HepG2 (cell line): ENCODE results near the gene MCM3AP. TPM values are rescaled to one million over a fixed set of nuclear protein-coding genes. Genes with fewer than 3 reads are reported as not detected.

Source experiments
- ATAC-seq: fragments of 200-7000 bp; cut with Tn5 transposase; 3 replicates; pipeline ENCODE4 v1.9.1; 2020; ENCODE audit warnings: mild to moderate bottlenecking, moderate library complexity
- BruUV-seq: library from RNA; stranded (reverse); fragments of 400-500 nt; replicated peaks from 2 replicates; lab custom pipeline; 2021; lab: Mats Ljungman, UMichigan
- CTCF ChIA-PET: fragments of 300-600 bp; formaldehyde crosslinking; extraction: SDS; loops from one replicate; lab custom pipeline; 2021; ENCODE audit warnings: low total read pairs, inconsistent platforms, low intra/inter-chr PET ratio; lab: Yijun Ruan, JAX
- POLR2A ChIA-PET: fragments of 350-600 bp; sonication (Branson Sonifier 250); formaldehyde crosslinking; loops from one replicate; lab custom pipeline; 2020; ENCODE audit warnings: antibody characterized with exemption, inconsistent platforms; lab: Yijun Ruan, JAX
- DNase-seq: peaks from one replicate; pipeline ENCODE4 v3.0.0-alpha.2; 2015; ENCODE audit warnings: low spot score
- FAIRE-seq: peaks from 3 replicates; lab custom pipeline; 2011; peaks lifted over from hg19 to GRCh38; lab: Jason Lieb, UNC
- H2AFZ ChIP-seq: one replicate; pipeline ENCODE4 v1.6.1; 2011; ENCODE audit warnings: low read length, inconsistent platforms
- H3K27ac ChIP-seq: fragments of 300-600 bp; 3 replicates; pipeline ENCODE4 v1.8.0; 2011; ENCODE audit warnings: mixed run types, mild to moderate bottlenecking, mixed read lengths, low read length, inconsistent platforms; ENCODE audit not compliant: insufficient read depth; ENCODE audit errors: extremely low read length
- H3K27me3 ChIP-seq, 2 experiments: fragments of 200-600 bp in 1 of 2; 2 replicates in 1 of 2; 3 replicates in 1 of 2; pipeline versions ENCODE4 v1.6.0 to v1.8.0; 2011; ENCODE audit warnings: low read length in 2 of 2, mild to moderate bottlenecking in 2 of 2, moderate library complexity in 2 of 2, inconsistent platforms in 1 of 2; ENCODE audit not compliant: insufficient read depth in 2 of 2, control insufficient read depth in 1 of 2
- H3K36me3 ChIP-seq, 2 experiments: fragments of 200-600 bp in 1 of 2; replicated peaks in 1 of 2; 2 replicates in 1 of 2; 3 replicates in 1 of 2; pipeline versions ENCODE4 v1.5.1 to v1.8.0; 2011; ENCODE audit warnings: low read length in 2 of 2, inconsistent platforms in 1 of 2; ENCODE audit not compliant: insufficient read depth in 2 of 2, control insufficient read depth in 1 of 2
- H3K4me1 ChIP-seq: 2 replicates; pipeline ENCODE4 v1.5.1; 2012; ENCODE audit warnings: low read length, inconsistent platforms; ENCODE audit not compliant: insufficient read depth
- H3K4me2 ChIP-seq: 2 replicates; pipeline ENCODE4 v1.6.0; 2011; ENCODE audit warnings: low read depth, low read length, inconsistent platforms
- H3K4me3 ChIP-seq, 3 experiments: fragments of 200-600 bp in 1 of 3; sonication (generic), shearing (Covaris generic) in 1 of 3; replicated peaks in 1 of 3; 2 replicates each; pipeline ENCODE4 v1.5.1; 2011 to 2016; ENCODE audit warnings: low read length in 3 of 3, inconsistent platforms in 2 of 3, low read depth in 2 of 3, mild to moderate bottlenecking in 2 of 3, control low read depth in 1 of 3, mixed read lengths in 1 of 3; ENCODE audit not compliant: insufficient read depth in 1 of 3
- H3K79me2 ChIP-seq: one replicate; pipeline ENCODE4 v1.6.1; 2011; ENCODE audit warnings: low read length, inconsistent platforms; ENCODE audit not compliant: insufficient read depth
- H3K9ac ChIP-seq: 2 replicates; pipeline ENCODE4 v1.6.0; 2011; ENCODE audit warnings: mild to moderate bottlenecking, low read depth, low read length, inconsistent platforms; ENCODE audit not compliant: insufficient read depth
- H3K9me3 ChIP-seq: 2 replicates; pipeline ENCODE4 v1.5.1; 2012; ENCODE audit warnings: mild to moderate bottlenecking, low read length
- H4K20me1 ChIP-seq: 2 replicates; pipeline ENCODE4 v1.6.0; 2011; ENCODE audit warnings: inconsistent platforms, mild to moderate bottlenecking, low read length, moderate library complexity; ENCODE audit not compliant: insufficient read depth
- AGO2 ChIP-seq: fragments of 200-400 bp; formaldehyde crosslinking; optimal IDR thresholded peaks from 2 replicates; pipeline ENCODE3; 2017; ENCODE audit warnings: mild to moderate bottlenecking, low read depth, low read length, moderate library complexity
- HNRNPL ChIP-seq: fragments of 200-400 bp; formaldehyde crosslinking; IDR thresholded peaks from 2 replicates; pipeline ENCODE4 v1.6.1; 2017; ENCODE audit warnings: mild to moderate bottlenecking, low read depth, low read length
- MEF2D ChIP-seq: sonication (generic); formaldehyde crosslinking; IDR thresholded peaks from 2 replicates; pipeline ENCODE4 v1.5.1; 2020; ENCODE audit warnings: mild to moderate bottlenecking, missing genetic modification reagents
- MEIS2 ChIP-seq: sonication (generic); formaldehyde crosslinking; IDR thresholded peaks from 2 replicates; pipeline ENCODE4 v1.9.0; 2021; ENCODE audit warnings: mild to moderate bottlenecking, missing genetic modification reagents
- MXI1 ChIP-seq: IDR thresholded peaks from 3 replicates; pipeline ENCODE4 v1.6.1; 2012; ENCODE audit warnings: low read depth, low read length, inconsistent platforms, borderline replicate concordance
- NCOA5 ChIP-seq: sonication (generic); formaldehyde crosslinking; IDR thresholded peaks from 2 replicates; pipeline ENCODE4 v1.4.0; 2020; ENCODE audit warnings: missing genetic modification reagents
- NFKBIZ ChIP-seq: IDR thresholded peaks from 2 replicates; pipeline ENCODE4 v1.6.1; 2018; ENCODE audit warnings: missing genetic modification reagents, missing compliant biosample characterization
- NONO ChIP-seq, 2 experiments: fragments of 450-650 bp in 1 of 2; sonication (generic) in 1 of 2; formaldehyde crosslinking in 1 of 2; IDR thresholded peaks in 1 of 2; conservative IDR thresholded peaks in 1 of 2; 2 replicates each; pipeline versions ENCODE4 v1.6.1 to v1.8.0; 2017 to 2022; ENCODE audit warnings: mild to moderate bottlenecking in 1 of 2, missing genetic modification reagents in 1 of 2, moderate library complexity in 1 of 2
- POLR2A ChIP-seq, 2 experiments: IDR thresholded peaks; 2 replicates each; pipeline ENCODE4 v1.6.1; 2011; ENCODE audit warnings: low read depth in 2 of 2, low read length in 2 of 2, mild to moderate bottlenecking in 1 of 2, moderate library complexity in 1 of 2; ENCODE audit not compliant: insufficient read depth in 1 of 2
- RBFOX2 ChIP-seq: fragments of 200-400 bp; formaldehyde crosslinking; IDR thresholded peaks from 2 replicates; pipeline ENCODE4 v1.6.1; 2017; ENCODE audit warnings: low read depth, mild to moderate bottlenecking, low read length
- RFX1 ChIP-seq: fragments of 450-650 bp; IDR thresholded peaks from 2 replicates; pipeline ENCODE4 v1.6.1; 2017
- ZFP36 ChIP-seq: fragments of 150-350 bp; IDR thresholded peaks from 2 replicates; pipeline ENCODE4 v1.6.1; 2018; ENCODE audit warnings: borderline replicate concordance, low read length, low read depth; ENCODE audit not compliant: partially characterized antibody
- ZNF484 ChIP-seq: sonication (generic); formaldehyde crosslinking; IDR thresholded peaks from 2 replicates; pipeline ENCODE4 v1.5.1; 2020; ENCODE audit warnings: mild to moderate bottlenecking, low read depth, missing genetic modification reagents, borderline replicate concordance
- ZNF557 ChIP-seq: sonication (generic); formaldehyde crosslinking; IDR thresholded peaks from 2 replicates; pipeline ENCODE4 v1.4.0; 2020; ENCODE audit warnings: missing genetic modification reagents
- WGBS: methylation state at CpG from one replicate; pipeline ENCODE4 v1.1.6; 2017; ENCODE audit warnings: low lambda C conversion rate; 5-methylcytosine and 5-hydroxymethylcytosine counted together
- in situ Hi-C: cut with HindIII; loops from 2 replicates; pipeline ENCODE4 v1.10.0; 2017; ENCODE audit warnings: low pct_unique_long_range_greater_than_20kb; ENCODE audit not compliant: extremely low pct_ligation_motif_present
- intact Hi-C: fragments of 100-400 bp; cut with micrococcal nuclease; formaldehyde crosslinking; loops from one replicate; pipeline ENCODE4 v1.10.0; 2022; ENCODE audit not compliant: unreplicated experiment
- polyA plus RNA-seq, 8 experiments: library from polyadenylated mRNA; depleted of rRNA in 3 of 8; stranded (reverse) in 7 of 8; unstranded in 1 of 8; fragments of >200 nt; fragmentation: Illumina TruSeq in 4 of 8; extraction: Trizol in 4 of 8; gene quantifications; 2 replicates each; pipeline versions ENCODE4 v1.2.1 to v1.2.3, GENCODE V29; 2011 to 2016; ENCODE audit warnings: low read depth in 4 of 8, missing spikeins in 1 of 8, mixed read lengths in 1 of 8; ENCODE audit not compliant: insufficient read depth in 1 of 8
- total RNA-seq, 5 experiments: library from RNA; depleted of rRNA; stranded (reverse); fragments of >200 nt; fragmentation: Illumina TruSeq; extraction: Trizol; gene quantifications; 2 replicates each; pipeline ENCODE4 v1.2.3, GENCODE V29; 2016; ENCODE audit warnings: low read depth in 1 of 5
- TF ChIP-seq, protein P1 (sequence below): sonication (generic); IDR thresholded peaks from 2 replicates; pipeline ENCODE4 v1.6.1; 2016; ENCODE audit warnings: low read depth, borderline replicate concordance
- TF ChIP-seq, protein P2 (sequence below): sonication (generic); formaldehyde crosslinking; IDR thresholded peaks from 2 replicates; pipeline ENCODE4 v1.4.0; 2020; ENCODE audit warnings: missing genetic modification reagents
- TF ChIP-seq, protein P3 (sequence below): sonication (generic); formaldehyde crosslinking; IDR thresholded peaks from 2 replicates; pipeline ENCODE4 v1.4.0; 2020; ENCODE audit warnings: mild to moderate bottlenecking, missing genetic modification reagents, borderline replicate concordance

The MCM3AP gene
- total and polyA plus RNA-seq, 2 of the 13 experiments (the other 11 are each of a cell fraction or from before 2014, with no cell fraction given): 27.0 to 54.7 TPM

DNA sequence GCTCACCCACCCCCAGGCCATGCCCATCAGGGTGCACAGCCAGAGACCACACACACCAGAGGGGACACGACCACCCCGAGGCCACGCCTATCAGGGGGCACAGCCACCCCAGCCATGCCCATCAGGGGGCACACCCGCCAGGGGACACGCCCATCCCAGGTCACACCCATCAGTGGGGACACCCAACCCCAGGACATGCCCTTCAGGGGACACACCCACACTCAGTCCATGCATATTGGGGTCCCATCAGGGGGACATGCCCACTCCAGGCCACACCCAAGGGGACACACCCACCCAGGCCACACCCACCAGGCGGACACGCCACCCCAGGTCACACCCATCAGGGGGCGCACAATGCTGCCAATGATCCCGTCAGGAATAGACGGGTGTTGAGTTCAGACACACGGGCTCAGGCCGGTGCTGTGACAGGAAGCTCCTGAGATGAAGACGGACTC lies 20.7 kb downstream of the MCM3AP start:
- Histone ChIP-seq H3K9me3 (no peaks in the 10 kb centered on the region), H3K4me3 (no peak overlapping the region), H3K27me3 (no peaks in the 10 kb centered on the region), H3K36me3 (peaks cover 38 to 71% of the 10 kb centered on the region in 2 experiments), H3K27ac (no peak overlapping the region), H3K9ac (no peak overlapping the region), H3K4me1 (no peaks in the 10 kb centered on the region), H3K4me2 (no peak overlapping the region), H4K20me1 (no peaks in the 10 kb centered on the region), H2AFZ (no peak overlapping the region), H3K79me2 (no peaks in the 10 kb centered on the region)
- no TSS peak for BruUV-seq
- peak; percentile 16; the same call in 2 of the 3 replicates for ATAC-seq
- no peak for DNase-seq
- no peak for TF ChIP-seq MEIS2 (CRISPR knock-in tag)
- 0 out of 2 replicates have a peak, but pooled peaks have one; percentile 25 for TF ChIP-seq RBFOX2
- TF ChIP-seq, protein P1, sequence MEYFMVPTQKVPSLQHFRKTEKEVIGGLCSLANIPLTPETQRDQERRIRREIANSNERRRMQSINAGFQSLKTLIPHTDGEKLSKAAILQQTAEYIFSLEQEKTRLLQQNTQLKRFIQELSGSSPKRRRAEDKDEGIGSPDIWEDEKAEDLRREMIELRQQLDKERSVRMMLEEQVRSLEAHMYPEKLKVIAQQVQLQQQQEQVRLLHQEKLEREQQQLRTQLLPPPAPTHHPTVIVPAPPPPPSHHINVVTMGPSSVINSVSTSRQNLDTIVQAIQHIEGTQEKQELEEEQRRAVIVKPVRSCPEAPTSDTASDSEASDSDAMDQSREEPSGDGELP: no peak
- peak in 1 of 2 experiments; percentile 25; a peak in 1 of 4 replicates for TF ChIP-seq POLR2A (IDR thresholded peaks at IDR 0.05; ENCODE audit: insufficient read depth in 1 of 2, low read depth in 2 of 2, low read length in 2 of 2)
- no peak for TF ChIP-seq ZFP36
- no peak for TF ChIP-seq NCOA5
- 0 out of 2 replicates have a peak, but pooled peaks have one; percentile 40 for TF ChIP-seq HNRNPL
- no peak for TF ChIP-seq NONO (IDR thresholded peaks at IDR 0.05)
- TF ChIP-seq NONO (CRISPR knock-in tag; conservative IDR thresholded peaks at IDR 0.05): no peak
- TF ChIP-seq, protein P2, sequence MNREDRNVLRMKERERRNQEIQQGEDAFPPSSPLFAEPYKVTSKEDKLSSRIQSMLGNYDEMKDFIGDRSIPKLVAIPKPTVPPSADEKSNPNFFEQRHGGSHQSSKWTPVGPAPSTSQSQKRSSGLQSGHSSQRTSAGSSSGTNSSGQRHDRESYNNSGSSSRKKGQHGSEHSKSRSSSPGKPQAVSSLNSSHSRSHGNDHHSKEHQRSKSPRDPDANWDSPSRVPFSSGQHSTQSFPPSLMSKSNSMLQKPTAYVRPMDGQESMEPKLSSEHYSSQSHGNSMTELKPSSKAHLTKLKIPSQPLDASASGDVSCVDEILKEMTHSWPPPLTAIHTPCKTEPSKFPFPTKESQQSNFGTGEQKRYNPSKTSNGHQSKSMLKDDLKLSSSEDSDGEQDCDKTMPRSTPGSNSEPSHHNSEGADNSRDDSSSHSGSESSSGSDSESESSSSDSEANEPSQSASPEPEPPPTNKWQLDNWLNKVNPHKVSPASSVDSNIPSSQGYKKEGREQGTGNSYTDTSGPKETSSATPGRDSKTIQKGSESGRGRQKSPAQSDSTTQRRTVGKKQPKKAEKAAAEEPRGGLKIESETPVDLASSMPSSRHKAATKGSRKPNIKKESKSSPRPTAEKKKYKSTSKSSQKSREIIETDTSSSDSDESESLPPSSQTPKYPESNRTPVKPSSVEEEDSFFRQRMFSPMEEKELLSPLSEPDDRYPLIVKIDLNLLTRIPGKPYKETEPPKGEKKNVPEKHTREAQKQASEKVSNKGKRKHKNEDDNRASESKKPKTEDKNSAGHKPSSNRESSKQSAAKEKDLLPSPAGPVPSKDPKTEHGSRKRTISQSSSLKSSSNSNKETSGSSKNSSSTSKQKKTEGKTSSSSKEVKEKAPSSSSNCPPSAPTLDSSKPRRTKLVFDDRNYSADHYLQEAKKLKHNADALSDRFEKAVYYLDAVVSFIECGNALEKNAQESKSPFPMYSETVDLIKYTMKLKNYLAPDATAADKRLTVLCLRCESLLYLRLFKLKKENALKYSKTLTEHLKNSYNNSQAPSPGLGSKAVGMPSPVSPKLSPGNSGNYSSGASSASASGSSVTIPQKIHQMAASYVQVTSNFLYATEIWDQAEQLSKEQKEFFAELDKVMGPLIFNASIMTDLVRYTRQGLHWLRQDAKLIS (CRISPR knock-in tag): no peak
- TF ChIP-seq NFKBIZ: no peak
- peak; percentile 78 for TF ChIP-seq AGO2
- TF ChIP-seq MXI1: no peak
- no peak for TF ChIP-seq ZNF484 (CRISPR knock-in tag)
- TF ChIP-seq, protein P3, sequence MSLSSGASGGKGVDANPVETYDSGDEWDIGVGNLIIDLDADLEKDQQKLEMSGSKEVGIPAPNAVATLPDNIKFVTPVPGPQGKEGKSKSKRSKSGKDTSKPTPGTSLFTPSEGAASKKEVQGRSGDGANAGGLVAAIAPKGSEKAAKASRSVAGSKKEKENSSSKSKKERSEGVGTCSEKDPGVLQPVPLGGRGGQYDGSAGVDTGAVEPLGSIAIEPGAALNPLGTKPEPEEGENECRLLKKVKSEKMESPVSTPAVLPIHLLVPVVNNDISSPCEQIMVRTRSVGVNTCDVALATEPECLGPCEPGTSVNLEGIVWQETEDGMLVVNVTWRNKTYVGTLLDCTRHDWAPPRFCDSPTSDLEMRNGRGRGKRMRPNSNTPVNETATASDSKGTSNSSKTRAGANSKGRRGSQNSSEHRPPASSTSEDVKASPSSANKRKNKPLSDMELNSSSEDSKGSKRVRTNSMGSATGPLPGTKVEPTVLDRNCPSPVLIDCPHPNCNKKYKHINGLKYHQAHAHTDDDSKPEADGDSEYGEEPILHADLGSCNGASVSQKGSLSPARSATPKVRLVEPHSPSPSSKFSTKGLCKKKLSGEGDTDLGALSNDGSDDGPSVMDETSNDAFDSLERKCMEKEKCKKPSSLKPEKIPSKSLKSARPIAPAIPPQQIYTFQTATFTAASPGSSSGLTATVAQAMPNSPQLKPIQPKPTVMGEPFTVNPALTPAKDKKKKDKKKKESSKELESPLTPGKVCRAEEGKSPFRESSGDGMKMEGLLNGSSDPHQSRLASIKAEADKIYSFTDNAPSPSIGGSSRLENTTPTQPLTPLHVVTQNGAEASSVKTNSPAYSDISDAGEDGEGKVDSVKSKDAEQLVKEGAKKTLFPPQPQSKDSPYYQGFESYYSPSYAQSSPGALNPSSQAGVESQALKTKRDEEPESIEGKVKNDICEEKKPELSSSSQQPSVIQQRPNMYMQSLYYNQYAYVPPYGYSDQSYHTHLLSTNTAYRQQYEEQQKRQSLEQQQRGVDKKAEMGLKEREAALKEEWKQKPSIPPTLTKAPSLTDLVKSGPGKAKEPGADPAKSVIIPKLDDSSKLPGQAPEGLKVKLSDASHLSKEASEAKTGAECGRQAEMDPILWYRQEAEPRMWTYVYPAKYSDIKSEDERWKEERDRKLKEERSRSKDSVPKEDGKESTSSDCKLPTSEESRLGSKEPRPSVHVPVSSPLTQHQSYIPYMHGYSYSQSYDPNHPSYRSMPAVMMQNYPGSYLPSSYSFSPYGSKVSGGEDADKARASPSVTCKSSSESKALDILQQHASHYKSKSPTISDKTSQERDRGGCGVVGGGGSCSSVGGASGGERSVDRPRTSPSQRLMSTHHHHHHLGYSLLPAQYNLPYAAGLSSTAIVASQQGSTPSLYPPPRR (CRISPR knock-in tag): no peak
- TF ChIP-seq MEF2D (CRISPR knock-in tag): no peak
- TF ChIP-seq RFX1: no peak
- TF ChIP-seq ZNF557: no peak
- intact Hi-C loops (no loop called here), in situ Hi-C loops (no loop called here)
- WGBS: 99% methylated on average over 8 of the region's 13 CpGs
- CTCF ChIA-PET: no interaction called here
- POLR2A ChIA-PET: no interaction called here
- no peak for FAIRE-seq
